NCI-H524 (cell line): ENCODE data around the gene MBL2.
A peak's percentile ranks its signal among the peaks of the same experiment; 100 is the strongest.

ENCODE experiments used
- DNase-seq, 2 experiments: peaks; one replicate each; lab custom pipeline; 2025; lab: John Stamatoyannopoulos, UW

MBL2 gene

GRCh38 chr10:52772623-52773022, at the start of gene MBL2:
TSS of gene MBL2 (minus strand) at chr10:52772784. CDS start at chr10:52771635, 1,149 bp downstream.
- no peak for DNase-seq

- no peak for DNase-seq
Observed at GRCh38 chr10:52820309-52820708, 47.7 kb upstream of the MBL2 start.

GRCh38 chr10:52818019-52818418, 45.4 kb upstream of the MBL2 start:
- DNase-seq, result peak; percentile 0 to 4

GRCh38 chr10:52814506-52814905, 41.9 kb upstream of the MBL2 start:
- DNase-seq, result no peak

- no peak for DNase-seq
Observed at GRCh38 chr10:52811776-52812175, 39.2 kb upstream of the MBL2 start.

- DNase-seq, result no peak
Observed at GRCh38 chr10:52810761-52811160, 38.2 kb upstream of the MBL2 start.

GRCh38 chr10:52807803-52808202, 35.2 kb upstream of the MBL2 start:
- no peak for DNase-seq

GRCh38 chr10:52805414-52806285, 33.1 kb upstream of the MBL2 start:
- no peak for DNase-seq

- no peak for DNase-seq
Observed at GRCh38 chr10:52801947-52802346, 29.4 kb upstream of the MBL2 start.

GRCh38 chr10:52786098-52786497, 13.5 kb upstream of the MBL2 start:
- DNase-seq, result no peak

GRCh38 chr10:52785418-52785817, 12.8 kb upstream of the MBL2 start:
- no peak for DNase-seq

GRCh38 chr10:52783726-52784125, 11.1 kb upstream of the MBL2 start:
- no peak for DNase-seq

GRCh38 chr10:52782554-52782953, 10.0 kb upstream of the MBL2 start:
- no peak for DNase-seq

GRCh38 chr10:52780391-52781155, 8.0 kb upstream of the MBL2 start:
- DNase-seq, result no peak

GRCh38 chr10:52779541-52780390, 7.2 kb upstream of the MBL2 start:
- peak in 1 of 2 experiments; percentile 8 for DNase-seq

GRCh38 chr10:52778511-52779392, 6.2 kb upstream of the MBL2 start:
- peak in 1 of 2 experiments; percentile 3 for DNase-seq

GRCh38 chr10:52777414-52777813, 4.8 kb upstream of the MBL2 start:
- no peak for DNase-seq

GRCh38 chr10:52776471-52776903, 3.9 kb upstream of the MBL2 start:
- no peak for DNase-seq

GRCh38 chr10:52775132-52775647, 2.6 kb upstream of the MBL2 start:
- no peak for DNase-seq

- DNase-seq, result no peak
Observed at GRCh38 chr10:52774600-52775106, 2.1 kb upstream of the MBL2 start.

- no peak for DNase-seq
Observed at GRCh38 chr10:52774182-52774581, 1.6 kb upstream of the MBL2 start.
